HG03520 (cell line): Measurements from ENCODE around the gene MAP3K21.
A peak's percentile ranks its signal among the peaks of the same experiment; 100 is the strongest.

Experiments used
- ATAC-seq: cut with Tn5 transposase; IDR thresholded peaks from one replicate; pipeline ENCODE4 v1.9.1; 2021; ENCODE audit warnings: mild to moderate bottlenecking, moderate library complexity; ENCODE audit not compliant: unreplicated experiment

MAP3K21 gene

GRCh38 chr1:233327651-233328141 is at the start of gene MAP3K21:
MAP3K21 (plus strand) TSS chr1:233327724; CDS start chr1:233328029, 305 bp downstream.
- peak; percentile 30 for ATAC-seq

- ATAC-seq = no peak
These were observed 48.9 kb upstream of the MAP3K21 start for GRCh38 chr1:233278631-233279030.

- no peak for ATAC-seq
These were observed 47.6 kb upstream of the MAP3K21 start for GRCh38 chr1:233279971-233280370.

- peak; percentile 84 for ATAC-seq
These were observed 45.6 kb upstream of the MAP3K21 start for GRCh38 chr1:233281711-233282581.

- ATAC-seq = no peak
These were observed 45.0 kb upstream of the MAP3K21 start for GRCh38 chr1:233282582-233282886.

- no peak for ATAC-seq
These were observed 37.8 kb upstream of the MAP3K21 start for GRCh38 chr1:233289676-233290075.

- no peak for ATAC-seq
These were observed 37.0 kb upstream of the MAP3K21 start for GRCh38 chr1:233290396-233291034.

- ATAC-seq = no peak
These were observed 33.7 kb upstream of the MAP3K21 start for GRCh38 chr1:233293556-233294446.

GRCh38 chr1:233294913-233295236 is 32.6 kb upstream of the MAP3K21 start:
- ATAC-seq = peak; percentile 32

- peak; percentile 94 for ATAC-seq
These were observed 32.1 kb upstream of the MAP3K21 start, which contains the start of gene PCNX2 for GRCh38 chr1:233295237-233295974. PCNX2 (minus strand) TSS chr1:233295725; CDS start chr1:233295478, 247 bp downstream.

GRCh38 chr1:233295975-233296322 is 31.6 kb upstream of the MAP3K21 start:
- no peak for ATAC-seq

GRCh38 chr1:233299450-233299849 is 28.1 kb upstream of the MAP3K21 start:
- no peak for ATAC-seq

GRCh38 chr1:233300326-233300725 is 27.2 kb upstream of the MAP3K21 start:
- no peak for ATAC-seq

- no peak for ATAC-seq
These were observed 22.9 kb upstream of the MAP3K21 start for GRCh38 chr1:233304489-233305102.

- ATAC-seq = no peak
These were observed 13.9 kb upstream of the MAP3K21 start for GRCh38 chr1:233313434-233314155.

GRCh38 chr1:233315718-233316301 is 11.7 kb upstream of the MAP3K21 start:
- no peak for ATAC-seq

- no peak for ATAC-seq
These were observed 11.1 kb upstream of the MAP3K21 start for GRCh38 chr1:233316473-233316872.

GRCh38 chr1:233319272-233319671 is 8.3 kb upstream of the MAP3K21 start:
- ATAC-seq = no peak

GRCh38 chr1:233320023-233320422 is 7.5 kb upstream of the MAP3K21 start:
- no peak for ATAC-seq
